Amygdala (tissue), 56 donors: Measurements from ENCODE around the gene PTTG2.

ENCODE experiments used
- DNase-seq, 56 donors: peaks; one replicate each; lab custom pipeline; 2025; lab: John Stamatoyannopoulos, UW

The PTTG2 gene

DNA sequence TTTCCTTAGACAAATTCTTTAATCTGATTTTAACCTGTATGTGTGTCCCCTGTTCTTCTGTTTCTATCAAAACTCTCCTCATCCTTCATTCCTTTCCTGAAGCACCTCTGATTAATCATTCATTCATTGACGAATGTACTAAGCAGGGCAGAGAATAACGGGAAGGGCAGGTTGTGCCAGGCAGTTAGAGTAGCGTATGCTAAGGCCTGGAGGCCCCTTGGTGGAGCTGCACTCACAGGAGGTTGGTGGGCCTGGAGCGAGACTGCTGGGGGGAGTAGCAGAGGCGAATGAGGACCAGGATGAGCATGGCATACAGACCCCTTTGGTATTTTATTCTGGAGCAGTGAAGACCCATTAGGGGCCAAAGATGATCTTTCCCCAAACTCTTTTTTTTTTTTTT lies 22.5 kb downstream of the PTTG2 start:
- DNase-seq = no peak

- no peak for DNase-seq
Measured at GRCh38 chr4:37983951-37984350, 23.8 kb downstream of the PTTG2 start.

- DNase-seq = no peak
Measured at GRCh38 chr4:37985730-37986275, 25.6 kb downstream of the PTTG2 start.

DNA sequence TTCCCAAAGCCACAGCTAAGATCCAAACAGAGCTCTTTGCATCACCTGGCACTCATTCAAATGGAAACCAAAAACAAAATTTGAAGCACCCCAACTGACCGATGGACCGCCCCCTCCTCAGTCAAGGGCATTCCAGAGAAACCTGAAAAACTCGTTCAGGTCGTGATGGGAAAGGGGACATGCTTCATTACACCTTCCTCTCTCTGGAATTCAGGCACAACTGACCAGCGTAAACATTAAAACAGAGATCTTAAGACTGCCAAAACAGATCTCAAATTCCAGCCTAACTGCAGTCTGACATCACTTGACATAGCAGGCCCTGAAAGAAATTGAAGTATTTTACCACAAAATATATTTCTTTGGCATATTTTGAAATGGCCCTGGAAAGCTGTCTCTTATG lies 28.5 kb downstream of the PTTG2 start:
- no peak for DNase-seq

DNA sequence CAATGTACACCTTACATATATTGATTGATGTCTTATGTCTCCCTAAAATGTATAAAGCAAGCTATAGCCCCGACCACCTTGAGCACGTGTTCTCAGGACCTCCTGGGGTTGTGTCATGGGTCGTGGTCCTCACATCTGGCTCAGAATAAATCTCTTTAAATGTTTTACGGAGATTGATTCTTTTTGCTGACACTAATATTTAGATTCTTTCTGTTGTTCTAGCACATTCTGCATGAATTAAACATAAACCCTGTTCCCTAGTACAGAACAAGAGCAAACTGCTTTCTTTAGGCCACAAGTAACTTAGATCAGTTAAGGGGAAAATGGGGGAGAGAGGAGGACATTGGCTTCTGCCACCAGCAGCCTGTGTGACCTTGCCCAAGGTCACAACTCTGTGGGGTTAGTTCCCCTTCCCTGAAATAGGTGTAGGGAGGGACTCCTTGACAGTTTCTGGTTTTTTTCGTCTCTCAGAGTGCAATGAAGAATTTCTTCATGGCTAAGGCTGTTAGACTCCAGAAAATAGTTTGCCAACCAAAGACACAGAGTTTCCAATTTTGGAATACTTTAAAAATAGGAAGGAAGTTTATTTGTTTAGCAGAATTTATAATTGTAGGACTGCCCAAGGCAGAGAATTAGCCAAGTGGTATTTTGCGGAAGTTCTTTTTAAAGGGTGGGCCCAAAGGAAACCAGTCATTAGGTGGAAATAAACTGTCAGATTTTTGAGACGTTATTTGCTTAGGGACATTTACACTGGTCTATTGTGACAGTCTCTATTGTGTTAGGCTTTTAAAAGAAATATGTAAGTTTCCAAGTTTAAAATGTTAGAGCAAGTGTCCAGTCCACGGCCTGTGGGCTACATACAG lies 29.4 kb downstream of the PTTG2 start:
- no peak for DNase-seq

- no peak for DNase-seq
Measured at GRCh38 chr4:37990731-37991245, 30.6 kb downstream of the PTTG2 start.

DNA sequence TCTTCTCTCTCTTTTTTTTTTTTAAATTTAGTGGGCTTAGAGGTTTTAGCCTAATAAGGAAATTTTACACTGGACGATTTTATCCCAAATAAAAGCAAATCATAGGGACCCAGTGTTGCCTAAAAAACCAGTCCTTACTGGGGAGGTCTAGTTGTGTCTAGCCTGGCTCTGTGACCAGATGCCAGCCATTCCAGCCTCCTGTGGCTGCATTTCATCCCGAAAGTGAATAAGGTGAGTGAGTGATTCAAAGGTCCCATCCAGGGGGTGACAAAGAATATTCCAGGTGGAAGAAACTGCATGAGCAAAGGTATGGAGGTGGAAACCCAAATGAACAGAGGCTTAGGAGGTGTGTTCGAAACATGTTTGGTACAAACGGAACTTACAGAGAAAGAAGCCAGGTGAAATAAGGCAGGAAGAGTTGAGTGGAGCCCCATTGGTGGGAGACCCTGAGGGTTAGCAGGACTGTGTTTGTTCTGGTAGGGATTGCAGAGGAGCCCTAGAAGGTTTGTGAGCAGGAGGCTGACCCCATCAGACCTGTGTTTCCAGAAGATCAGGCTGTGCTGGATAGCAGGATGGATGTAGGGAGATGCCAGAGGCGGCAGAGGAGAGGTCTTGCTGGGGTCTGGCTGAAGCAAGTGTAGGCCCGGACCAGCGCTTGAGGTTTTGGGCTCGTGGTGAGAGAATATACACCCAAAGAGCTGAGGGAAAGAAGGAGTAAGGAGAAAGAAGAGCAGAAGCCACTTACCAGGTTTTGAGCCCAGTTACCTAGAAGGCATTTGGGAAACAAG lies 31.6 kb downstream of the PTTG2 start:
- DNase-seq = no peak

DNA sequence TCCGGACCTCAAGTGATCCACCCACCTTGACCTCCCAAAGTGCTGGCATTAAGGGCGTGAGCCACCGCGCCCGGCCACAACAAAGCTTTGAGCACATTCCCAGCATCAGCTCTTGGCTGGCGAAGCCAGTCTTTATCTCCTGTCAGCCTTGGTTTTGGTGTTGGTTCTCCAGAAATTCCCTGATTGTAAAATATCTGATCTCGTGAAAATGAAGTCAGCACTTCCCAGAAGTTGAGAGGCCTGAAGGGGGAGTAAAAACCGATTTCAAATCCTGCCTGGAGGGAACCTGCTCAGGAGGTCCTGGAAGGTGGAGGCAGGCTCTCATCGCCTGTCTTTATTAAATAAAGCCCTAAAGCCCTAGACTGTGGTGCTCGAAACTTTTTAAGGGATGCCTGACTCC lies 33.6 kb downstream of the PTTG2 start:
- DNase-seq = no peak

- DNase-seq = no peak
Measured at GRCh38 chr4:37994569-37994968, 34.4 kb downstream of the PTTG2 start.

DNA sequence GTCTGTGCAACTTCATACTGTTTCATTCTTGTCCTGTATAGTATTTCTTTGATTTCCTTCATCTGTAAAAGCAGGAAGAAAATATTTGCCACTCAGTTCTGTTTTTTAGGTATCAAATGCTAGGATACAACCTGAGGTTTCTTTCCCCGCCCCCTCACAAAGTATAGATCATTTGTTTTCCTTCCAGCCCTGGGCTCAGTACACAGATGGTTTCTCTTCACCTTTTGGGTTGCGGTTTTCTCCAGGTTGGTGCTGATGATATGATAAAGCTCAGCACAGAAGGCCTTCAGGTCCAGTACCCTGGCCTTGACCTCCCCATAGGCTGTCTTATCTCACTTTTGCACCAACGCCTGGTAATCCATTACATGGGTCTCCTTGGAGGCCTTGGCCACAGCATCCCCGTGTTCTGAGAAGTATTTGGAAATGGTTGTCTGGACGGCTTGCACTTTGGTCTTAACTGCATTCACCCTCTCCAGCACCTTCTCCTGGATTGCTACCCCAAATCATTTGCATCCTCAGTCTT lies 35.2 kb downstream of the PTTG2 start:
- DNase-seq = no peak

DNA sequence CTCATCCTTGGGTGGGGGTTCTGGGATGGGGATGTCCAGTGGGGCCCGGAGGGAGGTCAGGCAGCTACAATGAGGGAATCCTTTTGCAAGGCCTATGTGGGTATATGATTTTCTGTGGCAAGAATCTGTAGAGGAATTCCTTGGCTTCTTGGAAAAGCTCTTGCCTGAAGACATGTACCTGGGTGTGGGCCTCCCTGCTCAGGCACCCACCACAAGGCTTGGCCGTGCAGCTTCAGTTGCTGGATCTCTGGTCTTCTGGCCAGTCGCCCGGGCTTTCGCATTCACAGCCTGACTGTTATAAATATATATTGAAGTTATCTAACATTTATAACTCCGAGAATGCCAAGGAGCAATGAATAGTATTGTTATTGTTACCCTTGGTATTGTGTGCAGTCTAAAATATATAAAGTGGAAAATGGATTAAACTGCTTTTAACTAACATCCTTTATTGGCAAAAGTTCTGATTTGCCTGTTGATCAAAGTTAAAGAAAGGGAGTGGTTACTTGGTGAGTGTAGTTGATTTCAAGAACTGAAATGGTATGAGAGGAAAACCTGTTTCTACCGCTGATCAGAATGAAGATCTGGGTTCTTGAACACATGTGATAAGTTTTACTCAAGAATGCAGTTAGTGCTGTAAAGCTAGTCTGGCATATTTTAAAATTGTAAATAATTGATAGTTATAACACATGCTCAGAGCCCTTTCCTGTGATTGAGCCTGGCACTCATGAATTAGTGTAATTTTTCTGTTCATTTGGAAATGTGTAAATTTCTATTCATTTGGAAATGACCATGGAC lies 36.0 kb downstream of the PTTG2 start:
- no peak for DNase-seq

DNA sequence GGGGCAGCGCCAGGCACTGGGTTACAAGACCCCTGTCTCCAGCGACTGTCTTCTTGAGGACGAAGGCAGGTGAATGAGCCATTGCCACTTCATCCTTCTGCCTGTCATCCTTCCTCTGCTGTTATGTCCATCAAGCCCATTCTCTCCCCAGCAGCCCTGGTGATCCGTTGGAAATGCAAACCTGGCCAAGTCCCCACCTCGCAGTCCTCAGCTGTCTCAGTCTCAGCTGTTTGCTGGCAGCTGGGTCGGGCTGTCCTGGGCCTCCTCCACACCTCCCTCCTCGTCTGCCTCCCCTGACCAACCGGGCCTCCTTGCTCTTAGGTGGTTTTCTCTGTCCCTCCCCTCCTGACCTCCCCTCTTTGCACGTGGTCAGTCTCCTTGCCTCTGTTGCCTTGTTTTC lies 38.0 kb downstream of the PTTG2 start:
- DNase-seq = no peak

- DNase-seq = no peak
Measured at GRCh38 chr4:37999000-37999716, 39.0 kb downstream of the PTTG2 start.

DNA sequence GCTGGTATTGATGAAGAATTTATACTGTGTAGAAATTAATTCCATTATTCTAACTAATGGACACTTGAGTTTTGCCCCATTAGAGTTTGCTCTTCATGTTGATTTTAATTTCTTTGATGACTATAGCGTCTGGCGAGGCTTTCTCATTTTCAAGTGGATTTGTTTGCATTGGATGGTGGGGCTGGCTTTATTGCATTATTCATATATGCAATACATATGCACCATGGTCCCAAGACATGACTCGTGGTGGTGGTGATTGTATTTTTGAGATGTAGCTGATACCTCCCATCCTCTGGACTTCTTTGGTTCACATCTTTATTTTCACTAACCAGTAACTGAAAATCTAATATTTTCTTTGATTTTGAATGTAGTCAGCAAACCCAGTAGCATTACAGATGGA lies 39.8 kb downstream of the PTTG2 start:
- no peak for DNase-seq

- DNase-seq = no peak
Measured at GRCh38 chr4:38001927-38002326, 41.7 kb downstream of the PTTG2 start.

DNA sequence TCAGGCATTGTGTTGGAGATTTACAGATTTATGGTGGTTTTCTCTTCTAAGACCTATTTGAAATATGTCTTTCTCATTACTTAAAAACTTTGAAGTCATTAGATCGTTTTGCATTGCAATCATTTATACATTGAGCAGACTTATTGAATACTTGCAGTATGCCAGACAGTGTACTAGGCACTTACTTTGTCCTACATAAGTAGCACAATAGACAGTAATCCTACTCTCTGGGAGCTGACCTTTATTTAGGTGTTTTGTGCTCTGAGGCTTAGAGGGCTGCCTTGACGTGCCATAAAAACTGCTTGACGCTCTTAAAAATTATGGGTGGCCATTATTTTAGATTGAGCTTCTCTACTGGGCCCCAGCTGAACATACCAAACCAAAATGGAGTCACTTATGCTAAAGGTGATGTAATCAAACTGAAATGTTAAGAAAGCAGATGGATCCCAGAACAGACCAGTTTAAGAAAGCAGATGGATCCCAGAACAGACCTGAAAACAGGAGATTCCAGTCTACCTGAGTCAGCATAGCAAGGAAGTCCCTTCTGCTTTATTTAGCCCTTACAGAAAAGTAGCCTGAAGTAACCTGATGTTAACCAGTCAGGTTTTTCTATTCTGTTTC lies 42.4 kb downstream of the PTTG2 start:
- no peak for DNase-seq

- no peak for DNase-seq
Measured at GRCh38 chr4:38003102-38003501, 42.9 kb downstream of the PTTG2 start.

- DNase-seq = no peak
Measured at GRCh38 chr4:38003628-38004027, 43.4 kb downstream of the PTTG2 start.

- no peak for DNase-seq
Measured at GRCh38 chr4:38004062-38004461, 43.9 kb downstream of the PTTG2 start.
